NK-92 (cell line): Measurements from ENCODE around the gene ACOT12.

Source experiments
- DNase-seq: peaks from one replicate; lab custom pipeline; 2025; ENCODE audit not compliant: unreplicated experiment; lab: John Stamatoyannopoulos, UW

ACOT12 gene

DNA sequence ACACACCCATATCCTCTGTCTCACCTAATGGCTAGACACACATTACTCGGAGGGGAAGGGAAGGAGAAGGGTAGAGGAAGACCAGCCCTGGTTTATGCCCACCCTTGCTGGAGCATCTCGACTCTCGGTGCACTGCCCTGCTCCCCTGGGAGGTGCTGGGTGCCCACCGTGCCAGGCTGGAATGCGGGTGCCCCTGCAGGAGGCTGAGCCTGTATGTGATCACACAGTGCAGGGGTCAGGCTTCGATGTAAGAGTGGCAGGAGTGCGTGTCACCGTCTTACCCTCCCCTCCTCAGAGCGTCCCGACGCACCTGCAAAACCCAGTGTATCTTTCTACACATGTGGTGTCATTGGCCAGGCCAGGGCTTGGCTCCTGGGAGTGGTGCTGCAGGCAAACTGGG is 7.3 kb upstream of the ACOT12 start:
- no peak for DNase-seq

DNA sequence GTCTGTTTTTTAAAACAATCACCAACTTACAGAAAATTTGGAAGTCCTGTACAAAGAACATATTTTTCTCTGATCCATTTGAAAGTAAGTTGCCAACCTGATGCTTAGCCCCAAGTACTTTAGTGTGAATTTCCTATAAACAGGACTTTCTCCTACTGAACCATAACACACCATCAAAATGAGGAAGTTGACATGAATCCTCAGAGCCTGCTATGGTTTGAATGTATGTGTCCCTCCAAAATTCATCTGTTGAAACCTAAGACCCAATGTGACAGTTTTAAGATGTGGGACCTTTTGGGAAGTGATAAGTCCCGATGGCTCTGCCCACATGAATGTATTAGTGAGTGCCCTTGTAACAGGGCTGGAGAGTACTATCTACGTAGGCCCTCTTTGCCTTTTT is 6.4 kb upstream of the ACOT12 start:
- DNase-seq, result no peak

DNA sequence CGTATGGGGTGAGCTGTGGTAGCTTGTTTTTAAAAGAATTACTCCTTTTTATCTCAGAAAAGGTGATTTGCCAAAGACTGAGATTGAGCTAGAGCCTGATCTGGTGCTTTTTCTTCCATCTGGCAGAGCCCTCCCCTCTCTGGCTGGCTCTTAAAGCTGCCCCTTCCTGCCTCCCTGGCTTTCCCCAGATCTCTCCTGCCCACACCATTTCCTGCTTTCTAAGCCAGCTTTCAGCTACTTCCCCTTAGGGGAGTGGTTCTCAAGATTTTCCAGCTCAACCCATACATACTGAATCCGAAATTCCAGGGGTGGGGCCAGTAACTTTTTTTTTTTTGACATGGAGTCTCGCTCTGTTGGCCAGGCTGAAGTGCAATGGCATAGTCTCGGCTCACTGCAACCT is 4.8 kb upstream of the ACOT12 start:
- no peak for DNase-seq

DNA sequence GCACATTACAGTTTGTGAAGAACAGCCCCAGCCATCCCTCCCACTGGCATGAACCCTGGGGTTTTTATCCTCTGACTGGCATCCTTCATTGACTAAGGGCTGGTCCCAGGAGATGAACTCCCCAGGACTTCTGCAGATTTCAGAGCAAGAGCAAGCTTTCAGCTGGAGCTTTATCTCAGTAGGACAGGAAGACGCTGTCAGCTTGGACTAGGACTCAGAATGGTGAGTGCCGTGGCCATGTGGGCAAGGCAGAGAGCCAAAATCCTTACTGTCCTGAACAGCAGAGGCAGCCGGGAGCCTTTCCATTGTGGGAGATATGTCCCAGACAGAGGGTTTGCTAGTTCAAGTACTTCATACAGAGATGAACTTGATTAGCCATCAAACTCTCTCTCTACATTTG is 3.2 kb upstream of the ACOT12 start:
- no peak for DNase-seq

DNA sequence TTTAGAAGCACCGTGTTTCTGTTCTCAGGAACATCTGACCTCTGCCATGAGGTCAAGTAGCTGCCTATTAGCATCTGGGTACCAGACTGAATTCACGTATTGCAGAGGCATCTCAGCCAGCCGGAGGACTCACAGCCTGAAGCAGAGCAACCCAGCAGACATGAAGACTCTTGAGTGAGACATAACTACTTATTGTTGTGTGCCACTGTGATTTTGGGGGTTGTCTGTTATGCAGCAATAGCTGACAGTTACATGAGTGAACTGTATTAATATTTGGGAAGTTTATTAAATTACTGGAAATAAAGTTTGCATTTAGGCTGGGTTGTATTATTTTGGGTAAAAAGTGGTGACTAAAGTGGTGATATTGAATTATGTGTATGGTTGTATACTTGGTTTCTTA is 1.3 kb upstream of the ACOT12 start:
- no peak for DNase-seq

DNA sequence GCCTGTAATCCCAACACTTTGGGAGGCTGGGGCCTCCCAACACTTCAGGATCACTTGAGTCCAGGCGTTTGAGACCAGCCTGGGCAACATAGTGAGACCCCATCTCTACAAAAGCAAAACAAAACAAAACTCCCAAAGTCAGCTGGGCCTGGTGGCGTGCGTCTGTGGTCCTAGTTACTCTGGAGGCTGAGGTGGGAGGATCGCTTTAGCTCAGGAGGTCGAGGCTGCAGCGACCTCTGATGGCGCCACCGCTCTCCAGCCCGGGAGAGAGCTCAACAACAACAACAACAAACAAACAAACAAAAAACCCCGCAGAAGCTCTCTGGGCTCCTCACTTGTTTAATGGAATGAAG is 528 bp downstream of the ACOT12 start:
- DNase-seq, result no peak

DNA sequence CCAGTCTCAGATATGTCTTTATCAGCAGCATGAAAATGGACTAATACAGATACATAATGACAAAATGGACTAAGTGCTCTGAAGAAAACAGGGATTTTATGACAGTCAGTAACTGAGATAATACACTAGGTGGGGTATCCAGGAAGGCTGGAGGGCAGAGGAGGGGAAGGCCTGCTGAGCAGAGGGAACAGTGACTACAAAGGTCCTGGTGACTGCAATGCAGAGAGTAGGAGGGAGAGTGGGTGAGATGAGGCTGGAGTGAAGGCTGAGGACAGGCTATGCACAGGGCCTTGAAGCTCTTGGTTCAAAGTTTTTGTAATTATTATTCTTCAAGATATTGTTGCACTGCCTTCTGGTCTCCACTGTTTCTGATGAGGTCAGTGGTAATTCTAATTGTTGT is 4.9 kb downstream of the ACOT12 start:
- no peak for DNase-seq

DNA sequence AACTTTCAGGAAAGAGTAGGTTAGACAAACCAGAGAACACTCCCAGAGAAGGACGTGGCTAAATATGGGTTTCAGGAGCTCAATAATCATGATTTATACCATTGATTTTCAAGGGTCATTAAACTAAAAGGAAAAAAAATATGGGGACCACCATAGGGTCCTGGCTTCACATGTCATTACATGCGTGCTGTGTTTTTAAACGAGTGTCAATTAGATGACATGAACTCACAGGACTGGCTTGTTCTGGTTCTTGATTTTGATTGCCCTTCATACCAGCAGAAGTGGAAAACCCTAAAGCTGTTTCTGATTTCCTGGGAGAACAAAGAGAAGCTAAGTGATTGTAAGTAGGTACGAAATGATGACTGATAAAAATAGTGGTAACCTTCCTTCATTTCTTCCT is 5.8 kb downstream of the ACOT12 start:
- DNase-seq, result no peak

DNA sequence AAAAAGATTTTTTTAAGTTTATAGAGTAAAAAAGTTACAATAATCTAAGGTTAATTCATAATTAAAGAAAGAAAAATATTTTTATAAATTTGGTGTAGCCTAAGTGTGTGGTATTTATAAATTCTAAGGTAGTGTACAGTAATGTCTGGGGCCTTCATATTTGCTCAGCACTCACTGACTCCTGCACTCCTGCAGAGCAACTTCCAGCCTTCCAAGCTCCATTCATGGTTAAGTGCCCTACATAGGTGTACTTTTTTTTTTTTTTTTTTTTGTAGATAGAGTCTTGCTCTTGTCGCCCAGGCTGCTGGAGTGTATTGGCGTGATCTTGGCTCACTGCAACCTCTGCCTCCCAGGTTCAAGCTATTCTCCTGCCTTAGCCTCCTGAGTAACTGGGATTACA is 10.1 kb downstream of the ACOT12 start:
- no peak for DNase-seq

DNA sequence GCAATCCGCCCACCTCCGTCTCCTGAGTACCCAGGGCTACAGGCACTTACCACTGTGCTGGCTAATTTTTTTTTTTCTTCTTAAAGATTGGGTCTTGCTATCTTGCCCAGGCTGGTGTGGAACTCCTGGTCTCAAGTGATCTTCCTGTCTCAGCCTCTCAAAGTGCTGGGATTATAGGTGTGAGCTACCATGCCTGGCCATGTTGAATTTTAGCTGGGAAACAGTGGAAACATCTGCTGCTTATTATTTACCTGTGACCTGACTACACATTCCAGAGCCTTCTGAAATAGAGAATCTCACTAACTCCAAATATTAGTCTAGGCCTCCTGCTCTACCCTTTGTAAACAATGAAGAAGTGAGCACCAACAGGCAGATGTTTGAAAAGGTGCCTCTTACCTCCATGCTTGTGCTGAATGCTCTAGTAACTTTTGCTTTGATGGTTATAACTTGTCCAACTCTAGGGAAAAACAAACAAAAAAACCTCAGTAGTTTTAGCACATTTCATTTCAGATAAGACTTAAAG is 22.5 kb downstream of the ACOT12 start:
- DNase-seq, result no peak

DNA sequence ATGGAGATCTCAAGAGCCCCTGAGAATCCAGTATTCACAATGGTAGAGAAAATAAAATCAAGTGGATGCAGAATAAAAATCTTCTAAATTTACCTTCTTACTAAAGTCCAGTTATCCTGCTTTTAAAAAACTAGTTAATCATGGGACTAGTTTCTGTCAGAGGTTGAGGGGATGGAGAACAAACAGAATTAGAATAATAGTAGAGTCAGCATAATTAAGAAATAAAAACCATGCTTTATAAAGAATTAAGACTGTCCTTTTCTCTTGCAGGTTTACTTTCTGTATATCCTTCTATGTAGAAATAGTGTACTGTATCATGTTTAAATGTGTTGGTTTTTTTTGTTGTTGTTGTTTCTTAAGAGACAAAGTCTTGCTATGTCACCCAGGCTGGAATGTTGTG is 23.0 kb downstream of the ACOT12 start:
- no peak for DNase-seq

DNA sequence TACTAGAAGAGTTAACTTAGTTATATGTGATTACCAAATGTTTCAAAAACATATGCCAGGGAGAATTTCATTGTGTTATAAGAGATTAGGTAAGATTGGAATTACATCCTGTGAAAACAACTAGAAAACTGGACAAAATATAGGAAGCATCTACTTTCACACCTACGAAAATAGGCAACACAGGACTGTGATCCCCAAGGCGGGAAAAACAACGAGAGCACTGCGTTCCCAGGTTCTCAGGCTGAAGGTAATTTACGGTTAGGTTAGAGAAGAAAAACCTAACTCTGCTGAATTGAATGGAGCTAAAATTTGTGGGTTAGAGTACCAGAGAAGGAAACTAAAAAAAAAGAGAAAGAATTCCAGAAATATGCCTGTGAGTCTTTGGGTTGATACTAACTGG is 28.4 kb downstream of the ACOT12 start:
- DNase-seq, result no peak

DNA sequence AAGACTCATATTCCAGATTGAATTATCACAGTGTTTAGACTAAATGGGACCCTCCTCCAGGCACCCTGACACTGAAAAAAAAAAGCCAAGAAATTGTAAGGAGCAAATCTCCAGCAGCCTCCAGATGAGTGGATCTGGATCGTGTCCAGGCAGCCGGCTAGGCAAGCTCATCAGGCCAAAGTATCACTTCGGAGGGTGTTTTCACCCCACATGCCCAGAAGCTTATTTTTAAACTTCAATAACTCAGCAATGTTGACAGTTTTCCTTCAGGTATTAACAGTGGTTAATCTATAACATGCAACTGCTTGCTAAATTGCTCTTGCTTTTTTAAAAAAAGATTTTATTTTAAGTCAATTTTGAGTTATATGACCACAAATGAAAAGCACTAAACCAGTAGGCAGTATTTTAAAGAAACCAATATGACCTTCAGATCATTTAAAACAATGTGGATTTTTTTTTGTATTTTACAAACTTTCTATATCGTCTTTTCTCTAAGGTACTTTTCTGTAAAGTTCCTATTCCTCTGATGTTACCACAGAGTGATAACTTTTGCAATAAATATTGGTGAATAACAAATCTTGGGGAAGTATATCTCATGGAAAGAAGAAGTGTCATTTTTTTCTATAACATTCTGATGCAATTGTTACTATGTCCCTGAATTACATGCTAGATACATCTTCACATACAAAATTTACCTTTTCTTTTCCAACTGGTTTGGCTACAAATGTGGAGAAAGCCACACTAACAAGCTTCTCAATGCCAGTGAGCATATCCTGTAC is 30.7 kb downstream of the ACOT12 start:
- no peak for DNase-seq

DNA sequence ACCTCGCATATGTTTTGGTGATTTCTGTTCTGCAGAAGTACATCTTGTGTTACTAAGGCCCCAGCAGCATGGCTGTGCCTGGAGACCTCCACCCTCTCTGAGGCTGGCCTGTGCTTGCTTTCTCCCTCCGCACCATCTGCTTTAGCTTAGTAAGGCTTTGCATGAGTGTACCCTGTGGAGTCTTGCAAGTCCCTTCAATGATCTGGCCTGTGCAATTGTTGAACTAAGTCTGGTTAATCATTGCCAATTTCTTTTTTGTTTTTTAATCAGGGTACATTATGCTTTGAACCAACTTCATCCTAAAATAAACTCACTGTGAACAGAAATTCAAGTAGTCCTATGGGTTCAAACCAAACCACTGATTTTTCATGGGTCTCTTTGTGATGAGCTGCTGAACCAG is 32.3 kb downstream of the ACOT12 start:
- DNase-seq, result no peak

DNA sequence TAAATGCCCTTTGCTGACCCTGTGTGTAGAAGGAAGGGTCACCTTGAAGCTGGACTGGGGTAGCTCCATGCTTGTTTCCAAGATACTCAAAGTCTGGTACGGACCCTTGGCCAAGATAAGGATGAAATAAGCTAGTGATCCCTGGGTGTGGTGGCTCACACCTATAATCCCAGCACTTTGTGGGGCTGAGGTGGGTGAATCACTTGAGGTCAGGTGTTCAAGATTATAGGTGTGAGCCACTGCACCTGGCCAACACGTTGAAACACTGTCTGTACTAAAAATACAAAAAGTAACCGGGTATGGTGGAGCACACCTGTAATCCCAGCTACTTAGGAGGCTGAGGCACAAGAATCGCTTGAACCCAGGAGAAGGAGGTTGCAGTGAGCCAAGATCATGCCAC is 33.3 kb downstream of the ACOT12 start:
- no peak for DNase-seq

DNA sequence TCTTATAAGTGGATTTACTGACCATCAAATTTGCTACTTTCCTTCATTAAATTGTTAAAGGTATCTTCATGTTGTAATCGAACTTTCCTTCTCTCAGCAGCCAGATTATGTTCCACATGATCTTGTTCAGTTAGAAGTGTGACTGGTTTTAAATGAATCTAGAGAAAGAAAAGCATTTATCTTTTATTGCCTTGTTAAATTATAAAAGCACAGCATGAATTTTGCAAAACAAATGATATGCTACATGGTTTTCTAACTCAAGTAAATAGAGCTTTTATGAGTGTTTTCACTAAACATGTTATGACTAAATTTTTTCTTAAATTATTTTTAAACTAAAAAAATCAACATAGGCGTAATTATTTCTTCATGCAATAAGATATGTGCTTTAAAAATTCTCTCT is 34.1 kb downstream of the ACOT12 start:
- DNase-seq, result no peak

DNA sequence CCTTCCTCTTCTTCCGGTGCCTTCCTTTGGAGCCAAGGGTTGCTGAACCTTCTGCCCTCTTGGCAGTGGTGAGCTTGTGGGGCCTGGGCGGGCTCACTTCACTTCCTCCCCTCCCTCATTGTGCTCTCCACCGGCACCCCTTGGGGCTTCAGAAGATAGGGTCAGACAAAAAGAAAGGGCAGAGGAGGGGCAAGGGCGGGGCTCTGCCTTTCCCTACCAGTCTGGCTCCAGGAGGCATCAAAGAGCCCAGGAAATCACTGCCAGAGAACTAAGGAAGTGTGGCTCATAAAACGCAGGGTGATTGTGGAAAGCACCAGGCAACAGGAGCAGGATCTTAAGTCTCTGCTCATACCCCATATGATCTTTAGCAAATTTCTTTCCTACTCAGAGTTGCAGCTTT is 34.8 kb downstream of the ACOT12 start:
- DNase-seq, result no peak

DNA sequence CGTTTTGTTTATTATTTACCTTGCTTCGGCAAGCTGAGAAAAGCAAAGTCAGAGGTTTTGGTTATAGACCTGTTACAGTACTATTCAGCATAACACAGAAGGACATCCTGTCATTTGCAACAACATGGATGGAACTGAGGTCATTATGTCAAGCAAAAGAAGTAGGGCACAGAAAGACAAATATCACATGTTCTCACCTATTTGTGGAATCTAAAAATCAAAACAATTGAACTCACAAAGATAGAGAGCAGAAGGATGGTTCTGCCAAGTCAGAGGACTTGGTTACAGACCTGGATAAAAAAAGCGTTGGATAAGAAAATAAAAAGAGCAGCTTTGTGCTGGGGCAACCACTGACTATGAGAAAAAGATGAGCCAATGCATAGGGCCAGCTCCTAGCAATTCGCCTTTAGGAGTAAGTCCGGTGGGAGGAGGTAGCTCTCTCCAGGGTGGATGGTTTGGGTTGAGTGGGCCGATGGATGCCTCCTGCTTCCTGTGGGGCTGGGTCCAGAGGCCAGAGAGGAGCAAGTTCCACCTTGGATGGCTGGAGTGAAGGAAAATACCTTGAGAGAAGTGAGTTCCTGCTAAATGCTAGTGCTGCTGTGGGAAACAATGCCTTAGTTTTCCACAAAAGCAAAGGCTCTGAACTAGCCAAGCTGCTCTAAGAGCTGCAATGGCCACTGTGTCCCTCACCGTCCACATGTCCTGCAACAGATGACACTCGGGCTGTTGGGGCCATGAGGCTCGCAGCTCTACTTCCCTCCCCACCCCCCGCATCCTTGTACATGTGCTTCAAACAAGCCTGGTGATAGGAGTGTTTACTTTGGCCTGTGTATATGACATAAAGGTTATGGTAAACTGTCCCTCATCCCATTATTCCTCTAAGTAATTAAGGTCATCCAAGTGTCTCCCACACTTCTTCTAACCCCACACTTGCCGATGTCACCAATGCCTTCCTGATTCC is 38.4 kb downstream of the ACOT12 start:
- no peak for DNase-seq

DNA sequence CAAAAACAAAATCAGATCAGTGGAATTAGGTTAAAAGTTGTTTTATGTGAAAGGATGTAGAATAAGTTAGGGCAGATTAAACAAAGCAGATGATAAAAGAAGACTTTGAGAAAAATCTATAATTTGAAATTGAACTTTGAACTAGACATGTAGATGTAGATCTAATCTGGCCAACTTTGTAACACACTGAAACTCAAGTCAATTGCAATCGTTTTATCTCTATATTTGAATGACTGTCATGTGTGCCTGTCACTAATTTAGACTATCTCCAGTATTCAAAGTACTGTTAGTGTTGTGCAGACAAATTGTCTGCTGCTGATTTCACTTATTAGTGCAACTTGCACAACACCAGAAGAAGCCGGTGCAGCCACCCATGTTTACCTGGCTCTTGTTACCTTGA is 39.8 kb downstream of the ACOT12 start:
- no peak for DNase-seq

DNA sequence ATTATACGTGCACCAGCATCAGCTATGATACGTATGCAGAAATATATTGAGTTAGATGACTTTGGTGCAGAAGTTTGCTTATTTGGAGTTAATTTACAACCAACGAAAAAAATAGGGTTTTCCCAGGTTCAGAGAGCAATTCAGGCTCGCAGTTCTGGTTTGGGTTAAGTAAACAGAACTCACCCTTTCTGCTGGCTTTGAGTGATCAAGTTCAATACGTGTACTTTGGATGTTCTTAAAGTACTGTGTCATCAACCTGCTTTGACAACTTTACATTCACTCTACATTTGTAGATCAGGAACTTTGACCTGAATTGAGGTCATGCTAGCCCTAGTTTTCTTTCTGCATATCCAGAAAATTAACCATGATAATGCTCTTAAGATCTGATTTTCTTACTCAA is 40.7 kb downstream of the ACOT12 start:
- no peak for DNase-seq

DNA sequence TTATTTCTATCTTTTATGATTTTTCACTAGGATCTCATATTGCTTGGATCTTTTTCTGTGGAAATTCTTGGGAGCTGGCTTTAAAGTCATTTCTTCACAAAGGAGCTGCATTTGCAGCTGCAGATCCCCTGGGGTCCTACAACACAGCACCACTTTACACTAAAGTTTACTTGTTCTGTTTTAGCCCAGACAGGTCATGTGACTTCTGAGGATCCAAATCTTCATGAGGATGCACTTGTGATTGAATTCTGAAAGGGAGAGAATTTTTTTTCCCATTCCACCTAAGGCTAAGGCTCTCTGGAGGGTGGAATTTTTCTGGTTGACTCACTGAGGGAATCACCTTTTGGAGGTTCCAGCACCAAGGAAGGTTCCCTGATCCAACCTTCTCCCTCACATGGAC is 43.4 kb downstream of the ACOT12 start:
- DNase-seq, result no peak

DNA sequence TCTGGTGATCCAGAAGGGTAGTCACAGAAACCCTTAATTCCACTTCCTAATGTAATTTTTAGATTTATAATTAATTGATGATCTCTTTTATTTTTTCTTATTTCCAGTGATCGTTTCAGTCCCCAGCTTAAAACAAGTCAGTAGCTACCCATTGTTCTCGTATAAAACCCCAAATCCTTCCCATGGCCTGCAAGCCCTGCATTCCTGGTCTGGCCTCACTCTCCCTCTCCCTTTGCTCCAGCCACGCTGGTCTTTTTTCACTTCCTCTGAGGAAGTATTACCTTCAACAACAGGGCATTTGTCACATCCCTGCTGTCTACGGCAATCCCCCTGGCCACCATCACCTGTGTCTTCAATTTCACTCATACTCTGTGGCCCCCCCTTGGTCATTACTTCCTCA is 44.8 kb downstream of the ACOT12 start:
- no peak for DNase-seq
